HG02571 (cell line): ENCODE results near the gene AHNAK.
"Not testable (repeated sequence)": the region's sequence is repeated elsewhere in the genome, so short reads cannot be mapped to it uniquely, and the experiment has no call there.

ENCODE experiments used
- ATAC-seq: cut with Tn5 transposase; IDR thresholded peaks from one replicate; pipeline ENCODE4 v1.9.1; 2021; ENCODE audit warnings: mild to moderate bottlenecking, moderate library complexity; ENCODE audit not compliant: unreplicated experiment

Gene AHNAK

DNA sequence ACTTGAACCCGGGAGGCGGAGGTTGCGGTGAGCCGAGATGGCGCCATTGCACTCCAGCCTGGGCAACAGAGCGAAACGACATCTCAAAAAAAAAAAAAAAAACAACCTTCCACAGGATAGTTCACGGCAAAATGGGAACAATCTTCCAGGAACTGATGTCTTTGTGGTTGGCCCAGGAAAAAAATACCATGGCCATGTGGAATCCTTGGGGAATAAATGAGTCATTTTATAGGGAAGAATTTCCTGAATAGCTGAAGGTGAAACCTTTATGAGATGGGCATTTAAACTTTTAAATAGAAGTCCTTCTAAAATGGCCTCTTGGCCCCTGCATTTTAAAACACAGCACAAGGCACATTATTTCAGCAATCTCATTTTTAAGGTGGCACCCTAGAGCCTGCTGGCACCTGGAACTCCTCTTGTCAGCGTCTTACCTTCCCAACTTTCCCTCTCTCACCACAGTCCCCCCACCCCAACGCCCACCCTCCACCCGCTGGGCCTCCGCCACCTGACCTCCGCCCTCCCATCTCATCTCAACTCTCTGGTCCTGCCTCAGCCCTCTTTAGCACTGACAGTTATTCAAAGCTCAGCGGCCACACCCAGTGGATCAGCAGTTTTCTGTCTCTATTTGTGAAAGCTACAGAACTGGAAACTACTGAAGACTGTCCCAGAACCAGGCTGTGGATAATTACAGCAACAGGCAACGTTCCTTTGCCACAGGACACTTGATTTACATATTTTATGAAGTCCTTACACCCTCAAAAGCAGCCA, 84.7 kb downstream of the AHNAK start:
- ATAC-seq = no peak

DNA sequence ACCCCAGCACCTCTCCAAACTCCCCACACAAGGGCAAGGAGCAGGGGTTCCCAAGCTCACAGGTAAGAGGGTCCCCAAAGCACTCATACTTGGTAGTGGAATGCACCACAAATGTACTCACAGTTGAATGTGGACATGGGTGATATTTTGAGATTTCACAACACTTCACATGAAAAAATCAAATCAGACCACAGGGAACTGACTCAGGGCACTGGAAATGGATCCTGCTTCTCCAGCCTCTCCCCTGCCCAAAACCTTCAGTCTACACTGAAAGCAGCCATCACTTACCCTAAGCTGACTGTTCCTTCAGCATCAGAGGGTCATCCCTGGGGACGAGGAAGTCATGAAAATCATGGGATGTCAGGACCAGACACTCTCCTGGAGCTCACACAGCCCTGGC, 87.5 kb downstream of the AHNAK start:
- no peak for ATAC-seq

DNA sequence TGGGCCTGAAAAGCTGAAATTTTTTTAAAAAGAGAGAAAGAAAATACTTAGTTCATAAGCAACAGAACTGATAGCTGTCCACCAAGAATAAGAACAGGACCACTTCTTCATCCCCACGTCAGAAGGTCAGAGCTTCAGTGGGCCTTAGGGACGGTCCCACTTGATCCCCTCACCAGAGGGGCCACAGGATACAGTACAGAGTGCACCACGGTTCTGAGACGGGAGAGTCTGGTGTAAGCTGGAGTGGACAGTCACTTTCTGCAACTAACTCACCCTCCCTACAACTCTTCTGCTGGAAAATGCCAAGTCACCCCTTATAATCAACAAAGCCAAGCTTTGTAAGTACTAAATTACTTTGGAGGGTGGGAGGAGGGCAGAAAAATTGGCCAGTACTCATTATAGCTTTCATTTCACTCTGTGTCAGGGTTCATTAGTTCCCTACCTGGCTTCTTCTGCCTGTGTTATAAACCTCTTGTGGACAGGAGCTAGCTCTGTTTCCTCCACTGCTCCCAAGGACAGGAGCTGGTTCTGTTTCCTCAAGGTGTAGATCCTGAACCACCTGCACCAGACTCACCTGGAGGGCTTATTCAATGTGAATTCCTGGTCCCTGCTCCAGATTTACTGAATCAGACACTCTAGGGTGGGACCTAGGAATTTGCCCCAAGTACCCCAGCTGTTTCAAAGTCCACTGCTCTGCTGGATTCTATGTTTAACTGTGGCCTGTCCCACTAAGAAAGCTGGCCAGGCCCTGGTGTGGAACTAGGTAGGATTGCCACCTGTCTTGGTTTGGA, 88.2 kb downstream of the AHNAK start:
- ATAC-seq = no peak

DNA sequence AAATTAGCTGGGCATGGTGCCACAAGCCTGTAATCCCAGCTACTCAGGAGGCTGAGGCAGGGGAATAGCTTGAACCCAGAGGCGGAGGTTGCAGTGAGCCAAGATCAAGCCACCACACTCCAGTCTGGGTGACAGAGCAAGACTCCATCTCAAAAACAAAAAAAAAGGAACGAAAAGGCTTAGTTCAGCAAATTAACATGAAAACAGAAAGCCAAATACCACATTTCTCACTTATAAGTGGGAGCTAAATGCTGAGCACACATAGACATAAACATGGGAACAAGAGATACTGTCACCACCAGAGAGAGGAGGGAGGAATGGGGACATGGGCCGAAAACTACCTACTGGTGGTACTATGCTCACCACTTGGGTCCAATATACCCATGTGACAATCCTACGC, 89.1 kb downstream of the AHNAK start:
- no peak for ATAC-seq

DNA sequence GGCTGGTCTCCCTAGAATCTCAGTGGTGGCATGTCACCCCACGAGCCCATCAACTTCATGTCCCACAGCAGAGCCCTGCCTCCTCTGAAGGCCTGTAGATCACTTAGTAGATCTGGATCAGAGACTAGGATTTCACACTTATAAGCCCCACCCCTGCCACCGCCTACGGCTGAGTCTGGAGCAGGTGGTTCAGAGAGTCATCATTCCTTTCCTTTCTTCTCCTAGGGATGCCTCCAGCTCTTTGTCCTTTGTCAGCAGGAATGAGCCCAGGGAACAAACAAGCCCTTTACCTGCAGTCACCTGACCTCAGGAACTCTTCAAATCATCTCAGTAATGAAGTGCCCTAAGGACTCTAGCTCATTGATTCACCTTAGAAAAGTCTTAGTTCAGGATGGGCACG, 90.0 kb downstream of the AHNAK start:
- ATAC-seq = no peak

DNA sequence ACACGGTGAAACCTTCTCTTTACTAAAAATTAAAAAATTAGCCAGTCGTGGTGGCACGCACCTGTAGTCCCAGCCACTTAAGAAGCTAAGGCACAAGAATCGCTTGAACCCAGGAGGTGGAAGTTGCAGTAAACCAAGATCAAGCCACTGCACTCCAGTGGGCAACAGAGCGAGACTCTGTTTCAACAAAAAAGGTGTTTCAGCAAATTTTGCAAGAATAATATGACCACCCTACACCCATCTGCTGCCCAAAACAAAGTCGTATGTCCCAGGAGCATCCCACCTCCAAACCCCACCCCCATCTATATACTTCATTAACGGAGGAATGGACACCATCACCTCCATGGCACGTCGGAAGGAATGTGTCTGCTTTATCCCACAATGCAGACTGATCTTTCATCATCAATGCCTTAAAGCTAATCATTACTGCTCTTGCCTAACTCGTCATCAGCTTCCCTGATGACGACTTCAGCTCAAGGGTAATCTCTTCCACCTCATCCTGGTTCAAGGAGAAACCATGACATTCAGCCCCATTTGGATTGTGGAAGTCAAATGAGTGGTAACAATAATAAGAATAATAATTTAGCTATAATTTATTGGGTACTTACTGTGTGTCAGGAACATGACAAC, 93.7 kb downstream of the AHNAK start:
- no peak for ATAC-seq

DNA sequence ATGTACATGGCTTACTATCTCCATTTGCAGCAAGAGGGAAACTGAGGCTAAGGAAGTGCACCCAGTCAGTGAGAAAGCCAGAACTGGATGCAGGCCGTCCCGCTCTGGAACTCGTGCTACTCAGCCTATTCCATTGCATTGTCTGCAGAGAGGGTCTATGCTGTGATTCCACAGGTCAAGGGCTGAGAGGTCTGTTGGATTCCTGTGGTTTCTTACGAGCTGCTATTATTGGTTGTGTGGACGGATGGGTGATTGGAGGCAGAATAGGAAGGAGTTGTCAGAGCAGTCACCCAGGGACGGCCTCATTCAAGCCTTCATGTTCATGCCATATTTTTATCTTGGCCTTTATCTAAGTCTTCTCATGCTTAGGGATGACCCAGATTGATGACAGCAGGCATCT, 94.3 kb downstream of the AHNAK start:
- no peak for ATAC-seq

DNA sequence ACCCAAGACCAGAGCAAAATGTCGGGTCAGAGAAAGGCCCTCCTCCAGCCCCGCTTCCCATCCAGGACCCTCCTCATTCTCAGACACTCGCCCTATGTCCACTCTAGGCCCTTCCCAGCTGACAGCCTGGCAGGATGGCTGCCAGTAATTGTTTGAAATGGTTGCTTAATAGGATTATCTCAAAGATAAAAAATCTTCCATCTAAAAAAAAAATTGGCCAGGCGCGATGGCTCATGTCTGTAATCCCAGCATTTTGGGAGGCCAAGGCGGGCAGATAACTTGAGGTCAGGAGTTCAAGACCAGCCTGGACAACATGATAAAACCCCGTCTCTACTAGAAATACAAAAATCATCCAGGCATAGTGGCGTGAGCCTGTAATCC, 95.4 kb downstream of the AHNAK start:
- no peak for ATAC-seq

DNA sequence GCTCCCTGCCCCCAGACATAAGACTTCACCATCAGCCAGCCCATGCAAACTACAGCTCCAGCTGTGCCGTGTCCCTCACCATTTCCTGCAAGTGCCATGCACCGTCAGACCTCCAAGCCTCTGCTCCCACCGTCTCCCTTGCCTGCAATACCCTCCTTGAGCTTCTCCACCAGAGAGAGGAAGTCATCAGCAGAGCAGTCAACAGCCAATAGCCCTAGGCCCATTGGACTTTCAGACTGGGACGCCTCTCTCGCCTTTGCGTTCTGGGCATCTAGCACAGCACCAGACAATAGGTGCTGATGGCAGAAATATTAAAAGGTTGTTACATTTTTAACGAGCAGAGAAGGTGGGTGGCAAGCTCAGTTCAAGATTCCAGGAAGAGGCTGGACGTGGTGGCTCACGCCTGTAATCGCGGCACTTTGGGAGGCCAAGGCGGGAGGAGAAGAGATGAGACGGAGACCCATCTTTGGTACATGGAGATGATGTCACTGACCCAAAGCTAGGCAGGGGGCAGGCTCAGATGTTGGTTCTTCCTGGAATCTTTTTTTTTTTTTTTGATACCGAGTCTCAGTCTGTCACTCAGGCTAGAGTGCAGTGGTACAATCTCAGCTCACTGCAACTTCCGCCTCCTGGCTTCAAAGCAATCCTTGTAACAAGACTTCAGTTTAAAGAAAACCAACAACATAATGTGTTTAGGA, 95.9 kb downstream of the AHNAK start:
- ATAC-seq = no peak

DNA sequence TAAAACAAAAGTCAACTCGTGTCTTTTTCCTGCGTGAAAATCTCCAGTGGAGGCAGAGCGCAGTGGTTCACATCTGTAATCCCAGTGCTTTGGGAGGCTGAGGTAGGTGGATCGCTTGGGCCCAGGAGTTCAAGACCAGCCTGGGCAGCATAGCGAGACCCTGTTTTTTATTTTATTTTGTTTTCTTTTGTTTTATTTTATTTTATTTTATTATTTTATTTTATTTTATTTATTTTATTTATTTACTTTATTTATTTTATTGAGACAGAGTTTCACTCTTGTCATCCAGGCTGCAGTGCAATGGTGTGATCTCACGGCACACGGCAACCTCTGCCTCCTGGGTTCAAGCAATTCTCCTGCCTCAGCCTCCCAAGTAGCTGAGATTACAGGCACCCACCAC, 96.7 kb downstream of the AHNAK start:
- ATAC-seq = not testable (repeated sequence)

DNA sequence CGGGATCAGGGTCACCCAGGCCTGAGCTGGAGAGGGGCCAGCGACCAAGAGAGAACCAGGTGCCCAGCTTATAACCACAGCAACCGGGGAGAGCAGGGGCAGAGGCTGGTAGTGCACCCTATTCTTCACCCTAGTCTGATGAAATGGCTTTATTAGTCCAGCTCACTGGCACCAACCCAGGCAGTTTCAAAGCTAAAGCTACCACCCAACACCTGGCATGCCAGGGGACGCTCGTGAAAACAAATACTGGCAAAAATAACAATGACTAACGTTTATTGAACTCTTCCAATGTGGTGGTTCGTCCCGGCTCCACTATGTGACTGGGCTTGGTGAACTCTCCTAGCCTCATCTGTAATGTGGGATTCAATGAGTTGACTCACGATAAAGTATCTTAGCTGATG, 97.2 kb downstream of the AHNAK start:
- ATAC-seq = no peak

DNA sequence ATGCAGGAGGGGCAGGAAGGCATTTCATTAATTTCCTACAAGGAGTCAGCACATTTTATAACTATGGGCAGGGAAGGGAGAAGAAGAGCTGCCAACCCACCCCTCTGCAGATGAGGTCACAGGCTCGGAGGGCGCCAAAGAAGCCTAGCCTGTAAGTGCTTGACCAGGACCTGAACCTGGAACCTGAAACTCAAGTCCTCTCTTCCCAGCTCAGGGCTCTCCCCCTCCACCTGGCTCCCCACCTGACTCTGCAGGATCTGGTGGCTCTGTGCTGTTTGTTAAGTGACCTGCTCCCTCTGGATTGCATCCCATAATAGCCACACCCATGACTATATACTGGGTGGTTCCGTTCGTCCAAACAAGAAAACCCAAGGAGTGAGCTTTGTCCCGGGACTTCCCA, 100.5 kb downstream of the AHNAK start:
- no peak for ATAC-seq

DNA sequence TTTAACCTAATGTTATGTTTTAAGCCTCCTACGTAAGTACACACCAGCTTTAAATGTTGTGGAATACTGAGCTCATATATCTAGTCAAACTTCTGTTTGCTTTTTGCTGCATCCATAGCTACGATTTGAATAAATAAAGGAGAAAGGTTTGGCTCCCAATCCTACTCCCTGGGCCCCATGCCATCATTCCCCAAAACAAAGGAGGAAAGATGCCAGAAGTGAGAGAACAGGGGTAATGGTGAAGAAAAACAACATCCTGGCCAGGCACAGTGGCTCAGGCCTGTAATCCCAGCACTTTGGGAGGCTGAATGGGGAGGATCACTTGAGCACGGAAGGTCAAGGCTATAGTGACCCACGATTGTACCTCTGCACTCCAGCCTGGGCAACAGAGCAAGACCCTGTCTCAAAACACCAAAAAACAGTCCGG, 101.3 kb downstream of the AHNAK start:
- ATAC-seq = no peak

DNA sequence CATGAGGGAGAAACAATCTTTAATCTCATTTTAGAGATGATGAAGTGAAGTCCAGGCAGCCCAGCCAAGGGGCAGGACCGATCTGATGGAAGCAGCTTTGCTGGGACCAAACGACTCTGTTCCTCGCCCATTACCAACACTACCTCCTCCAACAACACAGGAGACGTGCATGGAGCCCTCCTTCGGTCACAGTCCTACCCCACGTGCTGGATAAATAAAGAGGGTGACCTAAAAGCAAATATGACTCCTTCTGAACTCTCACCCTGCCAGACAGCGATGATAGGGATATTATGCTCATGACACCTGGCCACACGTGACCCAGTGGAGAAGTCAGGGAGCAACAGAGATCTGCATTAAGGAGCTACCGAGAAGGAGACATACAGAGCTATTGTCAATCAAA, 101.8 kb downstream of the AHNAK start:
- ATAC-seq = no peak

DNA sequence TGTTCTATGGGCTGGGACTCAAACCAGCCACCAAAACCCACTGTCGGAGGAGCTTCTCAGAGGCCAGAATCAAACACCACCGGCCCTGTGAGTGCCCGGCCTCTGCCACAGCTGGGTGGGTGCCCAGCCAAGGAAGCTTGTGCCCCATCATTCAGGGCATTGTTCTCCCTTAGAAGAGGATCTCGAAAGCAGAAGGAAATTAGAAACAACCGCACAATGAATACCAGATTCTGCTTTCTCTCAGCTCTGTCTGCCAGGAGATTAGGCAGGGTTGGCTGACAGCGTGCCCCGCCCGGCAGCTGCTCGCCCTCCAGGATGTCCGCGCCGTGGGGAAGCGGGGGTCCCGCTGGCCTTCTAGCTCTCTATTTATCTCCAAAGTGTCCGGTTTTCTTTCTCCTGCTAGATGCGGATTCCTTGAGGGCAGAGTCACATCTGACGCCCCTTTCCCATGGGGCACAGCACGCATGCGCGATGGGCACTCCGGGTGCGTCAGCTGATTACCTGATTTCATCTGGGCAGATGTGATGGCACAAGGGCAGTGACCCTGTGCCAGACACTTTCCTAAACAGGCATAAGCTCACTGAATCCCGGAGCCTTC, 102.3 kb downstream of the AHNAK start:
- ATAC-seq = no peak

DNA sequence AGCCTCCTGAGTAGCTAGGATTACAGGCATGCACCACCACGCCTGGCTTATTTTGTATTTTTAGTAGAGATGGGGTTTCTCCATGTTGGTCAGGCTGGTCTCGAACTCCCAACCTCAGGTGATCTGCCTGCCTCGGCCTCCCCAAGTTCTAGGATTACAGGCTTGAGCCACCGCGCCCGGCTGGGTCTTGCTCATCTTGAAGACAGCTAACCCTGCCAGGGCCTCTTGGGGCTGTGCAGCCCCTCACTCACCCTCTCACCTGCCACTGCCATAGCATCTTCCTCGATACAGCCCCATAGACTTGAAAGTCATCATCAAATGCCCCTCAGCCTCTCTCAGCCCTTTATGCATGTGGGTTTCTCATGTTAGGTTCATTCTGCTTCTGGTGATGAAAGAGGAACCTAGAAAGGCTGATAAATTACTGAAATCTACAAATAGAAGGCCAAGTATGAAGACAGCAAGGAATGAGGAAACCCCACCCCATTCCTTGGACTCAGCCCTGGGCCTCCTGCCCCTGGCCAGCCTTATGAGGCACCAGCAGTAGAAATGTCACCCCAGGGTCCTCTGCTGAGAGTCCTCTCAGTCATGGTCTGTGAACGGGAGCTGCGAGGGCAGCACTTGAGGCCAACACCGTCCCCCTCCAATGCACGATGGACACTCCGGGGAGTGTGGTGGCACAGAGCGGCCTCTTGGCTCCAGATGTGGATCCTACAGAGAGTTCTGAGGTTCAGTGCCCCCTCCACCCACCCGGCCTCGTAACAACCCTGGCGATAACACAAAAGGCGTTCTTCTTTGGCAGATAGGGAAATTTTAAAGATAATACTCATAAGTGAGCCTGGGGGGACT, 103.0 kb downstream of the AHNAK start:
- ATAC-seq = no peak

DNA sequence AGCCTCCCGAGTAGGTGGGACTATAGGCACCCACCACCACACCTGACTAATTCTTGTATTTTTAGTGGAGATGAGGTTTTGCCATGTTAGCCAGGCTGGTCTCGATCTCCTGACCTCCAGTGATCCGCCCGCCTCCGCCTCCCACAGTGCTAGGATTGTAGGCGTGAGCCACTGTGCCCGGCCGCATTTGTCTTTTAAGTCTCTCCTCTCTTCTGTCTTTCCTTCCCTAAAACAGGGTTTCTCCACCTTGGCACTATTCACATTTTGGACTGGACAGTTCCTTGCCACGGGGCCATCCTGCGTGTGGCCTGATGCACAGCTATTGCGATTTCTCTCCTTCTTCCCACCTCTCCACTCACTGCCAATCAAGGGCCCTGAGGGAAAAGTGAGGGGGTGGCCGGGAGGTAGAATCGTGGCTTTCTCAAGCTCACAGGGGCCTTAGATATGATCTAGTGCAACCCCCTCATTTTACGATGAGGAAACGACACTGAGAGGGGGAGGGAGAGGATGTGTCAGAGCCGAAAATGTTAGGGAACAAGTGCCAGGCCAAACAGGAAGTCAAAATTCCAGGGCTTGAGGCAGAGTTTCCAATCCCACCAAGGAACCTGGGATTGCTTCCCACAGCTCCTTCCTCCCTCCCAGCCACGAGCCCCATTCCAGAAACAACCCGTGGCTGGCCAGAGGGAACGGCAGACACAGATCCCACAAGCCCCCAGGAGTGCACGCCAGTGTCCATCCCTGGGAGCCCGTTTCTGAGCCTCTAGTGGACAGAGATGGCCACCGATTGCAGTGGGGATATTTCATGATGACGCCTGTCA, 106.6 kb downstream of the AHNAK start:
- ATAC-seq = no peak

DNA sequence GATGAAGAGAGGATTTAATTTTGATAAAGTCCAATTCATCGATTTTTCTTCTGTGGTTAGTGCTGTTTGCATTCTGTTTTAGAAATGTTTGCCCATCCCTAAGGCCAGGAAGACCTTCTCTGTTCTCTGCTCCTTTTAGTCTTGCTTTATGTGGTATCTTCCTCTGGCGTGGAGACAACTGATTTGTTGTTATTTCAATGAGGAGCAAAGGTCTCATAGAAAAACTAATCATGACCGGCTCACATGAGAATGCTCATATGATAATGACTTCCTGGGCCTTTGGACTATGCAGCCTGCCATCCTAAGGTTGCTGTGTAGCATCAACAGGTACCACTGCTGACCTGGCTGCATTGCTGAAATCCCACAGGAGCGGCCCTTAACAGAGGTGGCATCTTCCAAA, 108.0 kb downstream of the AHNAK start:
- no peak for ATAC-seq

DNA sequence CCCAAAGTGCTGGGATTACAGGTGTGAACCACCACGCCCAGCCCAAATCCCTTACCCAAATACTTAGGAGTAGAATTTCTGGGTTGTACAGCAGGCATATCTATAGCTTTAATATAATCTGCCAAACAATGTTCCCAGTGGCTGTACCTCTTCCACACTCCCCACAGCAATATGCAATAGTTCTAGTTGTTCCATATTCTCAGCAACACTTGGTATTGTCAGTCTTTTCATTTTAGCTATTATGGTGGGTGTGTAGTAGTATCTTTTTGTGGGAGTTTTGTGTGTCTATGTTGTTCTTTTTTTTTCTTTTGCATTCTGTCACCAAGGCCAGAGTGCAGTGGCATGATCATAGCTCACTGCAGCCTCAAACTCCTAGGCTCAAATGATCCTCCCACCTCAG, 109.0 kb downstream of the AHNAK start:
- ATAC-seq = no peak
